Right ventricle myocardium inferior (tissue), 1 donor: ENCODE data around the gene ZNF575. TPM values are rescaled to one million over a fixed set of nuclear protein-coding genes. Genes with fewer than 3 reads are reported as not detected.
"Not testable (repeated sequence)": the region's sequence is repeated elsewhere in the genome, so short reads cannot be mapped to it uniquely, and the experiment has no call there.

Experiments used
- ATAC-seq: fragments of 200-7000 bp; cut with Tn5 transposase; one replicate; pipeline ENCODE4 v1.9.1; 2020; ENCODE audit warnings: mild to moderate bottlenecking, moderate library complexity
- DNase-seq: peaks from one replicate; pipeline ENCODE4 v3.0.0; 2021; ENCODE audit errors: missing footprints
- intact Hi-C: fragments of 100-400 bp; cut with DNase I; formaldehyde crosslinking; loops from one replicate; pipeline ENCODE4 v1.11.0; 2022
- total RNA-seq: library from RNA; stranded (reverse); fragmentation: NEBNext Ultra II Directional; extraction: Animal tissue kit (Norgen Biotek cat#: 25700); gene quantifications from one replicate; pipeline ENCODE4 v1.2.1, GENCODE V29; 2021
- donor health status: DM: no; HTN: yes; CAD: no; lungs with severe emphysema.

The ZNF575 gene
- total RNA-seq, 1 donor from 2014 or later: 1.8 TPM

DNA sequence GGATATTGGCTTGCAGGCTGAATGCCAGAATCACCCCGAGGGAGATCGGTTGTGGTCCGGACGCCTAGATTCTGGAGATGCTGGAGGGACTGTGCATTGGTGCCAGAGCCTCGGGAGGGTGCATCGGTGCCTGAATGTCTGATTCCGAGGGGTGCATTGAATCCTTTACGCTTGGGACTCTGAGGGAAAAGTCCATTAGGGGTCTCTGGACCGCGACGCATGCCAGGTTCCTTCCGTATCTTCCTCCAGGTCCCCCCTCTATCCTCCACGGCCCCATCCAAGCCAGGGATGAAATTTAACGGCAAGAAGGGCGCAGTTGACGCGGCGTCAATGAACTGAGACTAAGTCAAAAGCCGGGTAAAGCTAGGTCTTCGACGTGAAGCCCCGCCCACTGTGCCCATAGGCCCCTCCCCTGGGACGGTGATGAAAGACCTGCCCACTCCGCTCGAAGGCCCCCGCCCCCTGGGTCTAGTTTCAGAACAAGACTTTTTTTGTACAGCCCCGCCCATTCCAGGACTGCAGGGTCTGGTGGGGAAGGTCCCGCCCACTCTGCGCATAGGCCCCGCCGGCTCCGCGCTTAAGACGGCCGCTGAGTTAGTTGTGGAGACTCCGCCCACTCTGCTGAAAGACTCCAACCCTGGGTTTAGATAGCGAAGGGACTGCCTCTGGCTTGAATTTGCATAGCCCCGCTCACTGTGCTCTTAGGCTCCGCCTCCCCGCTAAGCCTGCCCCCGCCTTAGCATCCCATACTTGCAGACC is 737 bp downstream of the ZNF575 start:
- peak; percentile 99 for DNase-seq
- ATAC-seq: peak; percentile 92
- intact Hi-C loops: loop anchor here (1.0 to 10.0 kb wide), 3 partner anchors 63 to 241 kb away; partner anchors contain the start of genes IRGQ and ZNF576

- intact Hi-C loops: loop anchor here (5.0 to 10.0 kb wide), 2 partner anchors 133 to 240 kb away; no protein-coding TSS in a partner anchor
These were observed 1.4 kb downstream of the ZNF575 start for GRCh38 chr19:43534305-43534815.

GRCh38 chr19:43534816-43535761 is 2.1 kb downstream of the ZNF575 start:
- ATAC-seq: no peak
- intact Hi-C loops: loop anchor here (5.0 to 10.0 kb wide), 2 partner anchors 132 to 240 kb away; no protein-coding TSS in a partner anchor
- DNase-seq: peak; percentile 70

More at GRCh38 chr19:43534305-43534815, 1.4 kb downstream of the ZNF575 start:
- DNase-seq: no peak
- no peak for ATAC-seq

- intact Hi-C loops: loop anchor here (10.0 kb wide), 1 partner anchor 236 kb away; no protein-coding TSS in a partner anchor
- no peak for ATAC-seq
These were observed 5.9 kb downstream of the ZNF575 start for GRCh38 chr19:43538922-43539321.

DNA sequence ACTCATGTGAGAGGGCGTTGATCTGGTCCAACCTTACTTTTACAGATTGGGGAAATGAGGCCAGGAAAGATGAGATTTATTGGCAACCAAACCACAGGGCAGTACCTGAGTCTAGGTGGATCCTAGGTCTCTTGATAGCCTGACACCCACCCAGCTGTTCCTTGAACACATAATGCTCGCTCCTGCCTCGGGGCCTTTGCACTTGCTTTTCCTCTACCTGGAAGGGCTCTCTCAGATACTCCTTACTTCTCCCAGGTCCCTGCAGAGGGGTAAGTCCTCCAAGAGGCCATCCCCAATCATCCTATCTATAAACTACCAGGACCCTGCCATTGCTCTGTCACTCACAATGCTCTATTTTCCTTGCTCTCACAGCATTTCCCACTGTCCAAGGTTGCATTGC is 7.4 kb downstream of the ZNF575 start:
- intact Hi-C loops: no loop called here
- ATAC-seq (no peak), DNase-seq (no peak)

More at GRCh38 chr19:43538922-43539321, 5.9 kb downstream of the ZNF575 start:
- no peak for DNase-seq

DNA sequence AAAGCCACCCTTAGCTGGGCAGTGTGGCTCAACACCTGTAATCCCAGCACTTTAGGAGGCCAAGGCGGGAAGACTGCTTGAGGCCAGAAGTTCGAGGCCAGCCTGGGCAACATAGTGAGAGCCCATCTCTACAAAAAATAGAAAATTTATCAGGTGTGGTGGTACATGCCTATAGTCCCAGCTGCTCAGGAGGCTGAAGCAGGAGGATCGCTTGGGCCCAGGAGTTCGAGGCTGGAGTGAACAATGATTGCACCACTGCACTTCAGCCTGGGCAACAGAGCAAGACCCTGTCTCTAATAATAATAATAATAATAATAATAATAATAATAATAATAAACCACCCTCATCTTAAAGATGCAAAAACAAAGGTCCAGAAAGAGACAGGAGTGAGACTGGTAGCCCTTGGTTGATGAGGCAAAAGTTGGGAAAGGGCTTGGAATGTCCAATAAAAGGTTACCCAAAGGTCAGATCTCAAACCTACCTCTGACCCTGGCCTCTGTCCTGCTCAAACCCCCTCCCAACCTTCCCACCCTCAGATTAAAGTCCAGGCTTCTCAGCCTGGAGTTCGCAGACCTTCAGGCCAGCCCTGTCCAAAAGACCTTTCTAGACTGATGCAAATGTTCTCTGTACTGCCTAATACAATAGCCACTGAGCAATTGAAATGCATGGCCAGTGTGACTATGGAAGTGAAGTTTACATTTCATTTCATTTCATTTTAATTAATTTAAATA is 9.1 kb downstream of the ZNF575 start:
- DNase-seq (no peak), ATAC-seq (no peak)
- intact Hi-C loops: no loop called here

- intact Hi-C loops: no loop called here
- DNase-seq: no peak
- ATAC-seq: no peak
These were observed 11.1 kb downstream of the ZNF575 start for GRCh38 chr19:43544077-43544476.

DNA sequence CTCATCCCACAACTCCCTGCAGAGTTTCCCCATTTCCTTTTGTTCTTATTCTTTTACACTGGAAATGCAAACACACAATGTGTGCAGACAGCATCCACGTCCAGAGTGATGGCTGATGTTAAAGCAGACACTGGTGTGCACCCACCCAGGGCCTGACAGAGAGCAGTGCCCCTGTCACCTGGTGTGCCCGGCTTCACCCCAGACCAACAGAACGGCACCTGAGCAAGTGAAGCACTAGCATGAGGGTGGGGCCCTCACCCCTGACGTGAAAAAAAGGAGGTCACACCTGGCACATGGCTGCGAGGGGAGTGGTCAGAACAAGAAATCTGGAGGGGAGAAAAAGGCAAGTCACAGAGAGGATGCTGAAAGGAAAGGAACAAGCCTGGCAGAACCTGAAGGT is 12.3 kb downstream of the ZNF575 start:
- ATAC-seq (no peak), DNase-seq (no peak)
- intact Hi-C loops: no loop called here

- DNase-seq (no peak), ATAC-seq (no peak)
- intact Hi-C loops: no loop called here
These were observed 13.0 kb downstream of the ZNF575 start for GRCh38 chr19:43545981-43546380.

GRCh38 chr19:43546581-43546980 is 13.6 kb downstream of the ZNF575 start:
- intact Hi-C loops: no loop called here
- DNase-seq: no peak
- ATAC-seq: no peak

DNA sequence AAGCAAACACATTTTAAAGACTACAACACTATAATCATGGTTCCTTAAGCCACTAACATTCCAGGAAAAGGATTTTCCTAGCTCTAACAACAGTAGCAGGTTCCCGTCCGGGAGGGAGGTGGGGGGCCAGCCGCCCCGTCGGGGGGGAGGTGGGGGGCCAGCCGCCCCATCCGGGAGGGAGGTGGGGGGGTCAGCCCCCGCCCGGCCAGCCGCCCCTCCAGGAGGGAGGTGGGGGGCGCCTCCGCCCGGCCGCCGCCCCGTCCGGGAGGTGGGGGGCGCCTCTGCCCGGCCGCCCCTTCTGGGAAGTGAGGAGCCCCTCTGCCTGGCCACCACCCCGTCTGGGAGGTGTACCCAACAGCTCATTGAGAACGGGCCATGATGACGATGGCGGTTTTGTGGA is 14.9 kb downstream of the ZNF575 start:
- DNase-seq, intact Hi-C loops, ATAC-seq: not testable (repeated sequence)

DNA sequence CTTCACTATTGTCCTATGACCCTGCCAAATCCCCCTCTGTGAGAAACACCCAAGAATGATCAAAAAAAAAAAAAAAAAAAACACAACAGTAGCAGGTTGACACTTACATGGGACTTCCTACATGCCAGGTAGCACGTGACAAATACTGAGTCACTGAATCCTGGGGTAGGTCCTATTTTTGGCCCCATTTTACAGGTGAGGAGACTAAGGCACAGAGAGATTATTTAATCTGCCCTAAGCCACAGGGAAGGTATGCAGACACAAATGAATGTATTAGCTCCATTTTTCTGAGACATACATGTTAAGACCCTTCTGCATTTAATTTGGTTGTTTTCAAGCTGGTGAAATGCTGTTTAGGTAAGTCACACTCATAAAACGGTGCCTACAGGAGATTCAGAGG is 15.7 kb downstream of the ZNF575 start:
- intact Hi-C loops: no loop called here
- no peak for DNase-seq
- ATAC-seq: no peak

- intact Hi-C loops: no loop called here
- ATAC-seq (no peak), DNase-seq (no peak)
These were observed 18.6 kb downstream of the ZNF575 start for GRCh38 chr19:43551399-43552197.

- DNase-seq: no peak
These were observed 19.1 kb downstream of the ZNF575 start for GRCh38 chr19:43552198-43552450.

GRCh38 chr19:43552616-43553015 is 19.6 kb downstream of the ZNF575 start:
- DNase-seq (no peak), ATAC-seq (no peak)
- intact Hi-C loops: no loop called here

More at GRCh38 chr19:43552198-43552450, 19.1 kb downstream of the ZNF575 start:
- intact Hi-C loops: no loop called here
- ATAC-seq: no peak

DNA sequence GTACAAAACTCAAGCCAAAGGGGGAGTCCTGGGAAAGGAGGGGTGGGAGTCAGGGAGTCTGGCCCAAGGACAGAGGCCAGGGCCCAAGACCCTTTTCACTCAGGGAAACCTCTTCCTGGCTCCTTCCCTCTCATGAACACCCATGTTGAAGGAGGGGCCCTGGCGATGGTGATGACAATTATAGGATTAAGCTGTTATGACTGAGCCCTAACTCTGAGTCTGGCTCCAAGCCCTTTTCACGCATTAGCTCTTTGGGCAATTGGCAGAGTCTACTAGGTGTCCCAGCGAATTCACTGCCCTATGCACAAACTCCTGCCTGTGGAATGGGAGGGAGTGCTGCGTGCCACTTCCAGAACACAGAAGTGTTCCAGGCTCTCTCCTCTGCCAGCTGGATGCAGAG is 20.7 kb downstream of the ZNF575 start:
- intact Hi-C loops: no loop called here
- DNase-seq: no peak
- no peak for ATAC-seq

DNA sequence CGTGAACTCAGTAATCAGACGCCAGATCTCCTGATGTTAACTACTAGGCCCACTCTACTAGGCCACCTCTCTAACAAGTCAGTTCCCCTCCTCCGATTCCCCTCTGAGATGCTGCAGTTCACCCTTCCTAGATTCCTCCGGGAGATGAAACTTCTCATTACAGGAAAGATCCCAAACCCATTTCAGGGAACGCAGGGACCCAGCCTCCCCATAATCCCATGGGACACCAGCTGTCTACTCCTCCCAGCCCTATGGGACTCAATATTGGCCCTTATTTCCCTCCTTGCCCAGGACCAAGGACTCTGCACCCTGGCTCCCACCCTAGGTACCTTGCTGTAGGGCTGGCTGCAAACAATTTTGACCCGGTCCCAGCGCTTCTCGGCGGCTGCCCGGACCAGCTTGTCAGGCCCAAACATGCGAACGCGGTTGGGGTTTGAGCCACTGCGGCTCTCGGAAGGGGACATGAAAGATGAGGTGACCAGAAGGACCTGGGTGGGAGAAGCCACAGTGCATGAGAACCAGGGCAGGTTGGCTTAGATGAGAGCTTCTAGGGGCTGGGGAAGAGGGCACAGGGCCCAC is 21.4 kb downstream of the ZNF575 start:
- intact Hi-C loops: no loop called here
- DNase-seq (no peak), ATAC-seq (no peak)
